HepG2 (cell line): ENCODE data around the gene DIPK1A. TPM values are rescaled to one million over a fixed set of nuclear protein-coding genes. Genes with fewer than 3 reads are reported as not detected.

ENCODE experiments used
- ATAC-seq: fragments of 200-7000 bp; cut with Tn5 transposase; 3 replicates; pipeline ENCODE4 v1.9.1; 2020; ENCODE audit warnings: mild to moderate bottlenecking, moderate library complexity
- BruUV-seq: library from RNA; stranded (reverse); fragments of 400-500 nt; replicated peaks from 2 replicates; lab custom pipeline; 2021; lab: Mats Ljungman, UMichigan
- CTCF ChIA-PET: fragments of 300-600 bp; formaldehyde crosslinking; extraction: SDS; loops from one replicate; lab custom pipeline; 2021; ENCODE audit warnings: low total read pairs, inconsistent platforms, low intra/inter-chr PET ratio; lab: Yijun Ruan, JAX
- POLR2A ChIA-PET: fragments of 350-600 bp; sonication (Branson Sonifier 250); formaldehyde crosslinking; loops from one replicate; lab custom pipeline; 2020; ENCODE audit warnings: antibody characterized with exemption, inconsistent platforms; lab: Yijun Ruan, JAX
- DNase-seq: peaks from one replicate; pipeline ENCODE4 v3.0.0-alpha.2; 2015; ENCODE audit warnings: low spot score
- FAIRE-seq: peaks from 3 replicates; lab custom pipeline; 2011; peaks lifted over from hg19 to GRCh38; lab: Jason Lieb, UNC
- H2AFZ ChIP-seq: one replicate; pipeline ENCODE4 v1.6.1; 2011; ENCODE audit warnings: low read length, inconsistent platforms
- H3K27ac ChIP-seq: fragments of 300-600 bp; 3 replicates; pipeline ENCODE4 v1.8.0; 2011; ENCODE audit warnings: mixed run types, mild to moderate bottlenecking, mixed read lengths, low read length, inconsistent platforms; ENCODE audit not compliant: insufficient read depth; ENCODE audit errors: extremely low read length
- H3K27me3 ChIP-seq, 2 experiments: fragments of 200-600 bp in 1 of 2; 2 replicates in 1 of 2; 3 replicates in 1 of 2; pipeline versions ENCODE4 v1.6.0 to v1.8.0; 2011; ENCODE audit warnings: low read length in 2 of 2, mild to moderate bottlenecking in 2 of 2, moderate library complexity in 2 of 2, inconsistent platforms in 1 of 2; ENCODE audit not compliant: insufficient read depth in 2 of 2, control insufficient read depth in 1 of 2
- H3K36me3 ChIP-seq, 2 experiments: fragments of 200-600 bp in 1 of 2; replicated peaks in 1 of 2; 2 replicates in 1 of 2; 3 replicates in 1 of 2; pipeline versions ENCODE4 v1.5.1 to v1.8.0; 2011; ENCODE audit warnings: low read length in 2 of 2, inconsistent platforms in 1 of 2; ENCODE audit not compliant: insufficient read depth in 2 of 2, control insufficient read depth in 1 of 2
- H3K4me1 ChIP-seq: 2 replicates; pipeline ENCODE4 v1.5.1; 2012; ENCODE audit warnings: low read length, inconsistent platforms; ENCODE audit not compliant: insufficient read depth
- H3K4me2 ChIP-seq: 2 replicates; pipeline ENCODE4 v1.6.0; 2011; ENCODE audit warnings: low read depth, low read length, inconsistent platforms
- H3K4me3 ChIP-seq, 3 experiments: fragments of 200-600 bp in 1 of 3; sonication (generic), shearing (Covaris generic) in 1 of 3; replicated peaks in 1 of 3; 2 replicates each; pipeline ENCODE4 v1.5.1; 2011 to 2016; ENCODE audit warnings: low read length in 3 of 3, inconsistent platforms in 2 of 3, low read depth in 2 of 3, mild to moderate bottlenecking in 2 of 3, control low read depth in 1 of 3, mixed read lengths in 1 of 3; ENCODE audit not compliant: insufficient read depth in 1 of 3
- H3K79me2 ChIP-seq: one replicate; pipeline ENCODE4 v1.6.1; 2011; ENCODE audit warnings: low read length, inconsistent platforms; ENCODE audit not compliant: insufficient read depth
- H3K9ac ChIP-seq: 2 replicates; pipeline ENCODE4 v1.6.0; 2011; ENCODE audit warnings: mild to moderate bottlenecking, low read depth, low read length, inconsistent platforms; ENCODE audit not compliant: insufficient read depth
- H3K9me3 ChIP-seq: 2 replicates; pipeline ENCODE4 v1.5.1; 2012; ENCODE audit warnings: mild to moderate bottlenecking, low read length
- H4K20me1 ChIP-seq: 2 replicates; pipeline ENCODE4 v1.6.0; 2011; ENCODE audit warnings: inconsistent platforms, mild to moderate bottlenecking, low read length, moderate library complexity; ENCODE audit not compliant: insufficient read depth
- CBX5 ChIP-seq: sonication (generic); formaldehyde crosslinking; IDR thresholded peaks from 2 replicates; pipeline ENCODE4 v1.4.0; 2020; ENCODE audit warnings: missing genetic modification reagents, borderline replicate concordance
- HNRNPK ChIP-seq: fragments of 200-400 bp; formaldehyde crosslinking; IDR thresholded peaks from 2 replicates; pipeline ENCODE4 v1.6.1; 2018; ENCODE audit warnings: low read length, low read depth, moderate library complexity, mild to moderate bottlenecking; ENCODE audit not compliant: poor library complexity, severe bottlenecking
- NR1H2 ChIP-seq: sonication (generic); formaldehyde crosslinking; IDR thresholded peaks from 2 replicates; pipeline ENCODE4 v1.8.1; 2022; ENCODE audit warnings: low read depth, missing genetic modification reagents, borderline replicate concordance
- POLR2G ChIP-seq: fragments of 200-400 bp; formaldehyde crosslinking; IDR thresholded peaks from 2 replicates; pipeline ENCODE4 v1.6.1; 2018; ENCODE audit warnings: mild to moderate bottlenecking, low read depth, low read length, moderate library complexity
- RFXANK ChIP-seq: IDR thresholded peaks from 2 replicates; pipeline ENCODE4 v1.6.1; 2016
- RXRB ChIP-seq: IDR thresholded peaks from 2 replicates; pipeline ENCODE4 v1.6.1; 2016; ENCODE audit warnings: borderline replicate concordance, missing genetic modification reagents, missing compliant biosample characterization
- ZMYM3 ChIP-seq: sonication (generic); formaldehyde crosslinking; IDR thresholded peaks from 2 replicates; pipeline ENCODE4 v1.5.1; 2020; ENCODE audit warnings: mild to moderate bottlenecking, missing genetic modification reagents
- ZNF234 ChIP-seq: sonication (generic); formaldehyde crosslinking; conservative IDR thresholded peaks from 2 replicates; pipeline ENCODE4 v1.5.1; 2020; ENCODE audit warnings: mild to moderate bottlenecking, missing genetic modification reagents
- ZSCAN12 ChIP-seq: sonication (generic); formaldehyde crosslinking; IDR thresholded peaks from 2 replicates; pipeline ENCODE4 v1.9.0; 2021; ENCODE audit warnings: mild to moderate bottlenecking, missing genetic modification reagents
- WGBS: methylation state at CpG from one replicate; pipeline ENCODE4 v1.1.6; 2017; ENCODE audit warnings: low lambda C conversion rate; 5-methylcytosine and 5-hydroxymethylcytosine counted together
- in situ Hi-C: cut with HindIII; loops from 2 replicates; pipeline ENCODE4 v1.10.0; 2017; ENCODE audit warnings: low pct_unique_long_range_greater_than_20kb; ENCODE audit not compliant: extremely low pct_ligation_motif_present
- intact Hi-C: fragments of 100-400 bp; cut with micrococcal nuclease; formaldehyde crosslinking; loops from one replicate; pipeline ENCODE4 v1.10.0; 2022; ENCODE audit not compliant: unreplicated experiment
- polyA plus RNA-seq, 8 experiments: library from polyadenylated mRNA; depleted of rRNA in 3 of 8; stranded (reverse) in 7 of 8; unstranded in 1 of 8; fragments of >200 nt; fragmentation: Illumina TruSeq in 4 of 8; extraction: Trizol in 4 of 8; gene quantifications; 2 replicates each; pipeline versions ENCODE4 v1.2.1 to v1.2.3, GENCODE V29; 2011 to 2016; ENCODE audit warnings: low read depth in 4 of 8, missing spikeins in 1 of 8, mixed read lengths in 1 of 8; ENCODE audit not compliant: insufficient read depth in 1 of 8
- total RNA-seq, 5 experiments: library from RNA; depleted of rRNA; stranded (reverse); fragments of >200 nt; fragmentation: Illumina TruSeq; extraction: Trizol; gene quantifications; 2 replicates each; pipeline ENCODE4 v1.2.3, GENCODE V29; 2016; ENCODE audit warnings: low read depth in 1 of 5
- TF ChIP-seq, protein P1 (sequence below): sonication (generic); formaldehyde crosslinking; IDR thresholded peaks from 2 replicates; pipeline ENCODE4 v1.4.0; 2020; ENCODE audit warnings: missing genetic modification reagents, borderline replicate concordance

Gene DIPK1A
- total and polyA plus RNA-seq, 2 of the 13 experiments (the other 11 are each of a cell fraction or from before 2014, with no cell fraction given), result 8.4 TPM

GRCh38 chr1:92874987-92875386 lies 86.3 kb downstream of the DIPK1A start:
- no peak overlapping the region for H3K4me3 ChIP-seq
- TF ChIP-seq ZSCAN12 (CRISPR knock-in tag) (no peak), RXRB (CRISPR knock-in tag) (no peak)
- TF ChIP-seq, protein P1, sequence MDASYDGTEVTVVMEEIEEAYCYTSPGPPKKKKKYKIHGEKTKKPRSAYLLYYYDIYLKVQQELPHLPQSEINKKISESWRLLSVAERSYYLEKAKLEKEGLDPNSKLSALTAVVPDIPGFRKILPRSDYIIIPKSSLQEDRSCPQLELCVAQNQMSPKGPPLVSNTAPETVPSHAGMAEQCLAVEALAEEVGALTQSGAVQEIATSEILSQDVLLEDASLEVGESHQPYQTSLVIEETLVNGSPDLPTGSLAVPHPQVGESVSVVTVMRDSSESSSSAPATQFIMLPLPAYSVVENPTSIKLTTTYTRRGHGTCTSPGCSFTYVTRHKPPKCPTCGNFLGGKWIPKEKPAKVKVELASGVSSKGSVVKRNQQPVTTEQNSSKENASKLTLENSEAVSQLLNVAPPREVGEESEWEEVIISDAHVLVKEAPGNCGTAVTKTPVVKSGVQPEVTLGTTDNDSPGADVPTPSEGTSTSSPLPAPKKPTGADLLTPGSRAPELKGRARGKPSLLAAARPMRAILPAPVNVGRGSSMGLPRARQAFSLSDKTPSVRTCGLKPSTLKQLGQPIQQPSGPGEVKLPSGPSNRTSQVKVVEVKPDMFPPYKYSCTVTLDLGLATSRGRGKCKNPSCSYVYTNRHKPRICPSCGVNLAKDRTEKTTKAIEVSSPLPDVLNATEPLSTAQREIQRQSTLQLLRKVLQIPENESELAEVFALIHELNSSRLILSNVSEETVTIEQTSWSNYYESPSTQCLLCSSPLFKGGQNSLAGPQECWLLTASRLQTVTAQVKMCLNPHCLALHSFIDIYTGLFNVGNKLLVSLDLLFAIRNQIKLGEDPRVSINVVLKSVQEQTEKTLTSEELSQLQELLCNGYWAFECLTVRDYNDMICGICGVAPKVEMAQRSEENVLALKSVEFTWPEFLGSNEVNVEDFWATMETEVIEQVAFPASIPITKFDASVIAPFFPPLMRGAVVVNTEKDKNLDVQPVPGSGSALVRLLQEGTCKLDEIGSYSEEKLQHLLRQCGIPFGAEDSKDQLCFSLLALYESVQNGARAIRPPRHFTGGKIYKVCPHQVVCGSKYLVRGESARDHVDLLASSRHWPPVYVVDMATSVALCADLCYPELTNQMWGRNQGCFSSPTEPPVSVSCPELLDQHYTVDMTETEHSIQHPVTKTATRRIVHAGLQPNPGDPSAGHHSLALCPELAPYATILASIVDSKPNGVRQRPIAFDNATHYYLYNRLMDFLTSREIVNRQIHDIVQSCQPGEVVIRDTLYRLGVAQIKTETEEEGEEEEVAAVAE (CRISPR knock-in tag), result no peak
- H3K79me2 ChIP-seq, result no peaks in the 10 kb centered on the region
- H3K9ac ChIP-seq, result no peak overlapping the region
- no TSS peak for BruUV-seq
- no peak overlapping the region for H3K4me2 ChIP-seq
- no peak for FAIRE-seq
- in situ Hi-C loops, result no loop called here
- intact Hi-C loops, result no loop called here
- no peaks in the 10 kb centered on the region for H3K27me3 ChIP-seq
- no peak for ATAC-seq
- no peak overlapping the region for H3K27ac ChIP-seq
- no peaks in the 10 kb centered on the region for H4K20me1 ChIP-seq
- ChIA-PET CTCF (no interaction called here), POLR2A (no interaction called here)
- WGBS, result 91% methylated on average over 2 of the region's 2 CpGs
- no peaks in the 10 kb centered on the region for H3K9me3 ChIP-seq
- H3K36me3 ChIP-seq, result no peaks in the 10 kb centered on the region
- DNase-seq, result no peak
- H3K4me1 ChIP-seq, result peaks cover 9% of the 10 kb centered on the region
- H2AFZ ChIP-seq, result no peak overlapping the region

DNA sequence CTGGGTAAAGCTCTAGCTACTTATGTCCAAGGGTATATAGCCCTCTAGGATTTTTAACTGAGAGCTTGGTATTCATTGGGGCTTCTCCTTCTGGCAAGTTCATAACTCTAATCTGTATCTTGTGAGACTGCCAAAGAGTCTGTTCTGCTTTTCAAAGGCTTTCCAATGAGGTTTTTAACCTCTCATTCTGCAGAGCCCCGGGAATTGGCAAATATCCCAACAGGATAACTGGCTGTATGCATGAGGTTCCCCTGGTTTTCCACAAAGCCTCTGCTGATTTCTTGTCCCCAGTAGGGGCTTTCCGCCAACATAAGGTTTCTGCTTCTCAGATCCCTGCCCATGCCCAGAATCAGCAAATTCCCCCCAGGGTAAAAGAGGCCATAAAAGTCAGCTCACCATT lies 88.5 kb downstream of the DIPK1A start:
- no peak for FAIRE-seq
- ATAC-seq, result no peak
- no peak overlapping the region for H2AFZ ChIP-seq
- H3K9me3 ChIP-seq, result no peaks in the 10 kb centered on the region
- 100% methylated on average over 2 of the region's 2 CpGs for WGBS
- no peaks in the 10 kb centered on the region for H3K36me3 ChIP-seq
- H3K4me2 ChIP-seq, result no peak overlapping the region
- ChIA-PET CTCF (no interaction called here), POLR2A (no interaction called here)
- no TSS peak for BruUV-seq
- no peaks in the 10 kb centered on the region for H3K27me3 ChIP-seq
- H3K79me2 ChIP-seq, result no peaks in the 10 kb centered on the region
- no peak overlapping the region for H3K4me3 ChIP-seq
- no peak overlapping the region for H3K27ac ChIP-seq
- intact Hi-C loops, result no loop called here
- no peak for DNase-seq
- in situ Hi-C loops, result no loop called here
- H3K9ac ChIP-seq, result no peak overlapping the region
- peaks cover 9% of the 10 kb centered on the region for H3K4me1 ChIP-seq
- H4K20me1 ChIP-seq, result no peaks in the 10 kb centered on the region
- TF ChIP-seq POLR2G, result no peak
- TF ChIP-seq CBX5 (CRISPR knock-in tag), result no peak
- TF ChIP-seq RFXANK (CRISPR knock-in tag), result no peak
- TF ChIP-seq NR1H2 (CRISPR knock-in tag), result no peak
- no peak for TF ChIP-seq ZMYM3 (CRISPR knock-in tag)
- TF ChIP-seq HNRNPK, result no peak
- no peak for TF ChIP-seq ZNF234 (CRISPR knock-in tag)
